K562 (cell line): Measurements from ENCODE around the gene ALDH1A2. TPM values are rescaled to one million over a fixed set of nuclear protein-coding genes. Genes with fewer than 3 reads are reported as not detected.

Experiments used
- ATAC-seq: fragments of 200-7000 bp; cut with Tn5 transposase; 3 replicates; pipeline ENCODE4 v1.9.1; 2020; ENCODE audit warnings: moderate library complexity
- BruUV-seq: library from RNA; stranded (reverse); fragments of 400-500 nt; replicated peaks from 2 replicates; lab custom pipeline; 2021; lab: Mats Ljungman, UMichigan
- CTCF ChIA-PET: fragments of 300-600 bp; formaldehyde crosslinking; extraction: SDS; loops from one replicate; lab custom pipeline; 2021; ENCODE audit warnings: low intra/inter-chr PET ratio; lab: Yijun Ruan, JAX
- POLR2A ChIA-PET: fragments of 300-600, 350-650 bp; sonication (Branson Sonifier 250); formaldehyde crosslinking; extraction: SDS; loops from one replicate; lab custom pipeline; 2021; ENCODE audit warnings: antibody characterized with exemption, inconsistent platforms; lab: Yijun Ruan, JAX
- DNase-seq, 4 experiments: peaks; one replicate each; pipeline versions ENCODE4 v3.0.0 to v3.0.0-alpha.2; 2011 to 2018; ENCODE audit warnings: low spot score in 3 of 4, mixed read lengths in 3 of 4; ENCODE audit errors: extremely low read depth in 1 of 4
- FAIRE-seq: peaks from 2 replicates; lab custom pipeline; 2011; peaks lifted over from hg19 to GRCh38; lab: Jason Lieb, UNC
- H2AFZ ChIP-seq: 2 replicates; pipeline ENCODE4 v1.6.0; 2011; ENCODE audit warnings: low read depth, low read length, control low read depth, inconsistent platforms
- H3K27ac ChIP-seq: fragments of 200-600 bp; 3 replicates; pipeline ENCODE4 v1.8.0; 2011; ENCODE audit warnings: low read depth, mild to moderate bottlenecking, control low read depth, inconsistent platforms, low read length, moderate library complexity, mixed read lengths; ENCODE audit errors: extremely low read depth
- H3K27me3 ChIP-seq, 2 experiments: fragments of 300-600 bp in 1 of 2; 2 replicates in 1 of 2; 3 replicates in 1 of 2; pipeline versions ENCODE4 v1.6.0 to v1.8.0; 2011; ENCODE audit warnings: inconsistent platforms in 2 of 2, low read length in 2 of 2, mild to moderate bottlenecking in 1 of 2, mixed read lengths in 1 of 2, moderate library complexity in 1 of 2; ENCODE audit not compliant: control insufficient read depth in 2 of 2, insufficient read depth in 2 of 2
- H3K36me3 ChIP-seq: fragments of 300-600 bp; 3 replicates; pipeline ENCODE4 v1.8.0; 2011; ENCODE audit warnings: mild to moderate bottlenecking, low read length, inconsistent platforms; ENCODE audit not compliant: control insufficient read depth, insufficient read depth
- H3K4me1 ChIP-seq, 2 experiments: fragments of 200-600 bp in 1 of 2; replicated peaks in 1 of 2; 2 replicates in 1 of 2; 3 replicates in 1 of 2; pipeline versions ENCODE4 v1.5.1 to v1.8.0; 2011; ENCODE audit warnings: inconsistent platforms in 2 of 2, low read length in 2 of 2, mild to moderate bottlenecking in 1 of 2, mixed read lengths in 1 of 2, moderate library complexity in 1 of 2; ENCODE audit not compliant: control insufficient read depth in 2 of 2, insufficient read depth in 2 of 2
- H3K4me2 ChIP-seq: 2 replicates; pipeline ENCODE4 v1.6.1; 2011; ENCODE audit warnings: low read length, control low read depth, inconsistent platforms, mixed read lengths; ENCODE audit not compliant: insufficient read depth
- H3K4me3 ChIP-seq: fragments of 200-600 bp; sonication (generic), shearing (Covaris generic); 2 replicates; pipeline ENCODE4 v1.5.1; 2016; ENCODE audit warnings: control low read depth, inconsistent platforms
- H3K79me2 ChIP-seq: fragments of 200-600 bp; 3 replicates; pipeline ENCODE4 v1.8.0; 2011; ENCODE audit warnings: low read length, inconsistent platforms; ENCODE audit not compliant: control insufficient read depth, insufficient read depth
- H3K9ac ChIP-seq, 2 experiments: 2 replicates each; pipeline versions ENCODE4 v1.6.0 to v1.6.1; 2011; ENCODE audit warnings: low read depth in 2 of 2, low read length in 2 of 2, control low read depth in 1 of 2, inconsistent platforms in 1 of 2, mild to moderate bottlenecking in 1 of 2, mixed read lengths in 1 of 2; ENCODE audit not compliant: insufficient read depth in 1 of 2
- H3K9me1 ChIP-seq: one replicate; pipeline ENCODE4 v1.6.0; 2011; ENCODE audit warnings: inconsistent platforms, mild to moderate bottlenecking, low read length, moderate library complexity; ENCODE audit not compliant: control insufficient read depth, insufficient read depth
- H3K9me3 ChIP-seq: replicated peaks from 2 replicates; pipeline ENCODE4 v1.5.1; 2011; ENCODE audit warnings: low read depth, low read length, inconsistent platforms; ENCODE audit not compliant: control insufficient read depth, insufficient read depth
- H4K20me1 ChIP-seq: replicated peaks from 2 replicates; pipeline ENCODE4 v1.6.1; 2011; ENCODE audit warnings: low read length, inconsistent platforms, mixed read lengths; ENCODE audit not compliant: control insufficient read depth, insufficient read depth
- REST ChIP-seq, 2 experiments: fragments of 450-650 bp; formaldehyde crosslinking in 1 of 2; IDR thresholded peaks; 2 replicates each; pipeline versions ENCODE4 v1.4.0 to v1.6.1; 2014 to 2020; ENCODE audit warnings: mild to moderate bottlenecking in 2 of 2, borderline replicate concordance in 1 of 2, low read depth in 1 of 2
- ZBTB26 ChIP-seq: fragments of 450-650 bp; formaldehyde crosslinking; IDR thresholded peaks from 2 replicates; pipeline ENCODE4 v1.4.0; 2022; ENCODE audit warnings: missing genetic modification characterization
- ZNF140 ChIP-seq: fragments of 250-450 bp; sonication (Bioruptor Pico); IDR thresholded peaks from 2 replicates; pipeline ENCODE4 v1.8.0; 2021; ENCODE audit warnings: moderate library complexity, mild to moderate bottlenecking, inconsistent platforms
- ZNF23 ChIP-seq: fragments of 250-450 bp; sonication (Bioruptor Pico); IDR thresholded peaks from 2 replicates; pipeline ENCODE4 v1.4.0; 2020; ENCODE audit warnings: mild to moderate bottlenecking
- ZNF695 ChIP-seq: fragments of 450-650 bp; formaldehyde crosslinking; IDR thresholded peaks from 2 replicates; pipeline ENCODE4 v1.4.0; 2020; ENCODE audit warnings: mild to moderate bottlenecking, moderate library complexity
- WGBS: fragments of 100-300 bp; shearing (Covaris generic); methylation state at CpG from one replicate; pipeline ENCODE4 v1.1.6; 2016; ENCODE audit warnings: low coverage, mixed read lengths; ENCODE audit not compliant: insufficient coverage; ENCODE audit errors: missing lambda C conversion rate; 5-methylcytosine and 5-hydroxymethylcytosine counted together
- in situ Hi-C: fragments of 300-500 bp; cut with MboI; formaldehyde crosslinking; loops from 4 replicates; pipeline ENCODE4 v1.15.0; 2018; ENCODE audit warnings: inconsistent platforms, mixed read lengths
- intact Hi-C: fragments of 100-400 bp; cut with micrococcal nuclease; formaldehyde crosslinking; loops from 2 replicates; pipeline ENCODE4 v1.14.2; 2022
- polyA plus RNA-seq, 8 experiments: library from polyadenylated mRNA; depleted of rRNA in 4 of 8; stranded (reverse) in 5 of 8; unstranded in 3 of 8; fragments of >200 nt; fragmentation: Nextera tagmentation in 2 of 8; fragmentation: Illumina TruSeq in 1 of 8; extraction: Ambion mirVana in 2 of 8; extraction: Trizol in 1 of 8; gene quantifications; 2 replicates each; pipeline versions ENCODE4 v1.2.1 to v1.2.3, GENCODE V29; 2011 to 2014; ENCODE audit warnings: inconsistent platforms in 1 of 8, missing spikeins in 1 of 8
- total RNA-seq, 7 experiments: library from RNA; depleted of rRNA in 6 of 7; stranded (reverse); fragments of >200 nt in 6 of 7; fragmentation: Illumina TruSeq in 2 of 7; extraction: Trizol in 2 of 7; gene quantifications; 2 replicates each; pipeline versions ENCODE4 v1.2.1 to v1.2.3, GENCODE V29; 2011 to 2021; ENCODE audit warnings: low replicate concordance in 1 of 7

The ALDH1A2 gene
- total and polyA plus RNA-seq, 9 of the 15 experiments (the other 6 are each of a cell fraction or from before 2014, with no cell fraction given), result 115 to 393 (median 333) TPM

- DNase-seq (no peak), ATAC-seq (no peak), FAIRE-seq (no peak)
- H3K9me1 ChIP-seq, result no peaks in the 10 kb centered on the region
- H3K9ac ChIP-seq, result no peak overlapping the region
- H3K4me2 ChIP-seq, result no peak overlapping the region
- intact Hi-C loops (no loop called here), in situ Hi-C loops (no loop called here)
- no peaks in the 10 kb centered on the region for H3K4me1 ChIP-seq
- POLR2A ChIA-PET, result no interaction called here
- 0% methylated on average over 3 of the region's 3 CpGs for WGBS
- no peaks in the 10 kb centered on the region for H3K36me3 ChIP-seq
- no peaks in the 10 kb centered on the region for H3K79me2 ChIP-seq
- no peaks in the 10 kb centered on the region for H4K20me1 ChIP-seq
- H3K9me3 ChIP-seq, result no peaks in the 10 kb centered on the region
- H3K27ac ChIP-seq, result no peak overlapping the region
- no TSS peak for BruUV-seq
- CTCF ChIA-PET, result no interaction called here
- H3K4me3 ChIP-seq, result no peak overlapping the region
- H3K27me3 ChIP-seq, result peaks cover 14 to 36% of the 10 kb centered on the region in 2 experiments; a peak in 4 of 5 replicates
- H2AFZ ChIP-seq, result no peak overlapping the region
- no peak for TF ChIP-seq ZBTB26
- no peak for TF ChIP-seq ZNF140 (CRISPR knock-in tag)
- no peak for TF ChIP-seq ZNF695 (CRISPR knock-in tag)
- TF ChIP-seq ZNF23, result no peak
- no peak for TF ChIP-seq REST (IDR thresholded peaks at IDR 0.05; ENCODE audit: borderline replicate concordance)
- no peak for TF ChIP-seq REST (CRISPR knock-in tag; IDR thresholded peaks at IDR 0.05; ENCODE audit: low read depth)
Measured at GRCh38 chr15:57925650-57926049, 139.9 kb downstream of the ALDH1A2 start.
